DND-41 (cell line): Measurements from ENCODE around the gene PPP1R36.

Experiments used
- EZH2 ChIP-seq: IDR thresholded peaks from 3 replicates; pipeline ENCODE4 v1.6.1; 2012; ENCODE audit warnings: borderline replicate concordance, low read depth, mild to moderate bottlenecking, moderate library complexity, low read length, inconsistent platforms; ENCODE audit not compliant: severe bottlenecking
- TF ChIP-seq, protein P1 (sequence below): IDR thresholded peaks from 2 replicates; pipeline ENCODE4 v1.5.1; 2012; ENCODE audit warnings: borderline replicate concordance, low read length, moderate library complexity, mild to moderate bottlenecking; ENCODE audit not compliant: poor library complexity, severe bottlenecking; ENCODE audit errors: extremely low read depth

DNA sequence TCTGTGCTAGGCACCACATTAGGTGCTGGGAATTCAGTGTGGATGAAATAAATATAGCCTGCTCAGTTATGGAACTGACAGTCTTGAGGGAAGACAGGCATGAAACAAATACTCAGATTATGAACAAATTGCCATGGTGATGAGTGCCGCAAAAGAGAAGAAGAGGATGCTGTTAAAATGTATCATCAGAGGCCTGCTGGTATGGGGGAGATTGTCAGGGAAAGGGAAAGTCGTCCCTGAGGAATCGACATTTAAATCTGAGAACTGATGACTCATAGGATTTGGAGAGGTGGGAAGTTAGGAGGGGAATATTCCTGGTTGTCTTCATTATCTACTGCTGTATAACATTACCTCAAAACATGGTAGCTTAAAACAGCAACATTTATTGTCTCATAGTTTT is 42.0 kb downstream of the PPP1R36 start:
- no peak for TF ChIP-seq EZH2
- TF ChIP-seq, protein P1, sequence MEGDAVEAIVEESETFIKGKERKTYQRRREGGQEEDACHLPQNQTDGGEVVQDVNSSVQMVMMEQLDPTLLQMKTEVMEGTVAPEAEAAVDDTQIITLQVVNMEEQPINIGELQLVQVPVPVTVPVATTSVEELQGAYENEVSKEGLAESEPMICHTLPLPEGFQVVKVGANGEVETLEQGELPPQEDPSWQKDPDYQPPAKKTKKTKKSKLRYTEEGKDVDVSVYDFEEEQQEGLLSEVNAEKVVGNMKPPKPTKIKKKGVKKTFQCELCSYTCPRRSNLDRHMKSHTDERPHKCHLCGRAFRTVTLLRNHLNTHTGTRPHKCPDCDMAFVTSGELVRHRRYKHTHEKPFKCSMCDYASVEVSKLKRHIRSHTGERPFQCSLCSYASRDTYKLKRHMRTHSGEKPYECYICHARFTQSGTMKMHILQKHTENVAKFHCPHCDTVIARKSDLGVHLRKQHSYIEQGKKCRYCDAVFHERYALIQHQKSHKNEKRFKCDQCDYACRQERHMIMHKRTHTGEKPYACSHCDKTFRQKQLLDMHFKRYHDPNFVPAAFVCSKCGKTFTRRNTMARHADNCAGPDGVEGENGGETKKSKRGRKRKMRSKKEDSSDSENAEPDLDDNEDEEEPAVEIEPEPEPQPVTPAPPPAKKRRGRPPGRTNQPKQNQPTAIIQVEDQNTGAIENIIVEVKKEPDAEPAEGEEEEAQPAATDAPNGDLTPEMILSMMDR: no peak
